SW 1271 (cell line): ENCODE measurements around the gene ZIC5.

Experiments used
- DNase-seq, 2 experiments: peaks; one replicate each; lab custom pipeline; 2025; lab: John Stamatoyannopoulos, UW

ZIC5 gene

DNA sequence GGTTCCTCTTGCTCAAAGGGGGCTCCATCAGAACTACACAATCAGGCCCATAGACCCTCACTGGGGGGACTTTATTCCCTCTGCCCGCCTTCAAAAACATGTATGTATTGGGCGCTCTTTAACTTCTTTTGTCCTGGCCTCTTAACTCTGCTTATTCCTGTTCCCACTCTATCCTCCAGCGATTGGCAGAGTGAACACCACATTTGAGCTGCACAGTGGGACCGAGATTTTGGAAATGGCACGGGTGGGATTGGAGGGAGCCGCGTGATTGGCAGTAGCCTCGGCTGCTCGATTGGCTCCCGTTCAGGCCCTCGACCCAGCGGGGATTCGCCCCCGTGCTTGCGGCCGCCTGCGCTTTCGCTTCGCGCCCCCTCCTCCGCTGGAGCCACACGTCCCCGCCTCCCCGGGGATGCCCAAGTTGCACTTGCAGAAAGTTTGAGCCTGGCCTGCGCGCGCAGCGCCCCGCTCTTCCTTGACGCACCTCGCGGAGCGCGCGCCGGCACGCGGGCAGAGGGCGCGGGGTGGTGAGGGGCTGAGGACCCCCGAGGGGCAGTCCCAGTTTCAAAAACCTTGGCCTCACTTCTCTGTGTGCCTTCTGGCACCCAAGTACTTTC, at the start of gene ZIC5:
Gene ZIC5 (minus strand): TSS at position 192 of the 614 bp plus-strand sequence. CDS start 164 bp downstream, at position 28.
- peak in 1 of 2 experiments; percentile 36 for DNase-seq

DNA sequence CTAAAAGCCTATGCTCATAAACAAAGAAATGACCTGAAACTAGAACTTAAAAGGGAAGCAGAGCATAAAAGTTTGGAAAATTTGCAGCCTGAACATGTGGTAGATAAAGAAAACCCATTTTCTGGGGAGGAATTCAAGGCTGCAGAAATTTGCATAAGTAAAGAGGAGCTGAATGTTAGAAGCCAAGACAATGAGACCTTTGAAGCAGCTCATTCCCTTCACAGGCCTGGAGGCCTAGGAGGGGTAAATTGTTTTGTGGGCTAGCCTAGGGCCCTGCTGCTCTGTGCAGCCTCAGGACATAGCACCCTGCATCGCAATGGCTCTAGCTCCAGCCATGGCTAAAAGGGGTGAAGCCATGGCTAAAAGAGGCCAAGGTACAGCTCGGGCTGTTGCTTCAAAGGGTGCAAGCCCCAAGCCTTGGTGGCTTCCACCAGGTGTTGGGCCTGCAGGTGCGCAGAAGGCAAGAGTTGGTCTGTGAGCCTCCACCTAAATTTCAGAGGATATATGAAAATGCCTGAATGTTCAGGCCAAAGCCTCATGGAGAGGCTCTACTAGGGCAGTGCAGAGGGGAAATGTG, 48.3 kb upstream of the ZIC5 start:
- no peak for DNase-seq

DNA sequence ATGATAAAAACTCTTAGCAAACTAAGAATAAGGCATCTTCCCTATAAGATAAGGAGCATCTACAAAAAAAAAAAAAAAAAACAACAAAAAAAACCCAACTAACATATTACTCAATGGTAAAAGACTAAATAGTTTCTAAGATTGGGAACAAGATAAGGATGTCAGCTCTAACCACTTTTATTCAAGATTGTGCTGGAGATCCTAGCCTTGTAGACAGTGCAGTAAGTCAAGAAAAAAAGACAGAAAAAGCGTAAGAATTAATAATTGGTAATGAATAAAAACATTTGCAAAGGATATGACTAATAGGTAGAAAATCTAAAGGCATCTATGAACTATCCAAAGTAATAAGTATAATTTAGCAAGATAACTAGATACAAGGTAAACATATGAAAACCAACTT, 43.1 kb upstream of the ZIC5 start:
- no peak for DNase-seq

DNA sequence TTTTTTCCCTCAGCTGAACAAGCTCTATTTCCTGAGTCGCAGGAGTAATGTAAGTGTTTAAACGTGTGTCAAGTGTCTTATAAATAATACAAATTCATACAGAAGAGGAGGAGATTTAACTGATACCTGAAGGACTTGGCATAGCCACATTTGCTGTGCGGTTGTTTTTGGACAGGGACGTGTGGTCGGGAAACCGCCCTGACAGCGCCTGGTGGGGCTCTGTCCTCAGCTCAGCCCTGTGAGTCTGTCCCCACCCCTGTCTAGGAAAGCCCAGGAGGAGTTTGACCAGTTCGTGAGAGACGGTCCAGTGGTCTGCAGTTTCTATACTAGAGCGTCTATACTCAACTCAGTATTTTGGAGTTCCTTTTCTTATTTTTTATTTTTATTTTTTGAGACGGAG, 26.7 kb upstream of the ZIC5 start:
- no peak for DNase-seq

DNA sequence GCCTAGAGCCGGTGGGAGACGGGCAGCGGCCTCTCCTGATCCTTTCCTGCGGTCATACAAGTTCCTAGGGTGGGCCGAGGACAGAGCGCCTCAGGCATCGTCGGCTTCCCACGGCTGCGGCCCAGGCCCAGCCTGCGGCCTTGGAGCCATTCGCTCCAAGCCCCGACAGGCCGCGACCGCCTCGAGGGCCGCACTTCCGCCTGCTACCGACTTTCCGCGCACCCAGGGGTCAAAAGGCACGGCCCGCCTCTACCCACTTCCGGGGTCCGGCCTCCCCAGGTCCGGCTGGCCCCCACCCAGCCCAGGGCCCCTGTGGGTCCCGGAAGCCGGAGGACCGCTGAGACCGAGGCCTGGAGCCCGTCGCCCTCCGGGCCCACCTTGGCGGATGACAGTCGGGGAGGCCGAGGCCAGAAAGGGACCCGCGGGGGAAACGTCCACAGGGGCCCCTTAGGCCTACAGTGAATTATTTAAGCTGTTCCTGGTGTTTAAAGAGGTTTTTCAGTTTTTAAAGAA, 26.2 kb upstream of the ZIC5 start:
- DNase-seq: no peak

DNA sequence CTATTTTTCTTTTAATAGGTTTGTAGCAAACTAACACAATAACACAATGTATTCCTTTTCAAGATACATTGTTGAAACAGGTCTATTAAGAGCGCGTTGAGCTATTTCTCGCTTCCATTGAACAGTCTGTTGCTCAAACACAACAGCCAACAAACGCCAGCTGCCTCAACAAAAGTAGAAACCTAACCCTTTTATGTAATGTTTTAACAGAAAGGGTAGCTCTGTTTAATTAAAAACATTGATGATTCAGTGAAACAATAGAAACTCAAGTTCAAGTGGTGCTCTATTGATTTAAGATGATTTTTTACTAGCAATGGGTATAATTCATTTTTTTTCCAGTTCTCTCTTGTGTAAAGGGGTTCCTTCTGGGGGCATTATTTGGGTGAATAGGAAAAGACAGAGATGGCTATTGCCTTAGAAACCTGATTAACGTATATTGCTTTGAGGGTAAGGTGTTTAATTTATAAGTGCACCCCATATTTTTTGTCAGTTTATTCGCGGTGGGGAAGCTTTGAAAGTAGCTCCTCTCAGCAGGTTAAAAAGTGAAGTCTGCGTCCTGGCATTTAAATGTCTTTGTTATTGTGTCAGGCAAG, 24.9 kb upstream of the ZIC5 start:
- DNase-seq: no peak

DNA sequence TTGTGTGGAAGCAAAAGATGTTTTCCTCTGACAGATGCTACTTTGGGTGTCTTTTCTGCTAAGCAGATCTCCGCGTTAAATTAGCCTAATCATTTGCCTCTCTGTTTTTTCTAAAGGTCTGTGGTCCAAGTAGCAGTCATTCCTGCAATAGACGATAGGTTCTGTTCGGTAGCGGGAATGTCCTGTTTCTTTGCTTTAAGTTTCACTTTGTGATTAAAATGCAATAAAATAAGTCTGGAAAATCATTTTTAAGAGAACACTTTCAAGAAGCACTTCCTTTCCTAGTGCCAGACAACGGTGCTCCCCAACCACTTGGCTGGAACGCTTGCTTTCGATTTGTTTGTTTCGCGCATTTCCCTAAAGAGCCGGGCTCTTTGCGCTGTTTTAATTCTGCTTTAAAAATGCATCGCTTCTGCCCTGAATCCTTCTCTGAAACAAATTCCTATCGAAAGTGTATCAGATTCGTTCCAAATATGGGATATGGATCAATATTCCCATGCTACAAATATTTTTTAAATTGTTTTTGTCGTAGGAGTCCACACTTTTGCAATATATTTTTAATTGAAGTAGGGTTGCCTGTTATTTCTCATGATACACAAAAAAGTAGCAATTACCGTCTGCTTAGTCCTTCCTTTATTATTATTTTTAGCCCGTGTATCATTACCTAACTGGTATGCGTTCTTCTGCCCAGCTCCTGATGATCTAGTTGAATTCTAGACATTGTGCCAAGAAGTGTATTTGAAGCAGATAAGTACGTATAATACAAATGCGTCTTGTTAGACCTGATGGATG, 24.2 kb upstream of the ZIC5 start:
- DNase-seq: no peak

DNA sequence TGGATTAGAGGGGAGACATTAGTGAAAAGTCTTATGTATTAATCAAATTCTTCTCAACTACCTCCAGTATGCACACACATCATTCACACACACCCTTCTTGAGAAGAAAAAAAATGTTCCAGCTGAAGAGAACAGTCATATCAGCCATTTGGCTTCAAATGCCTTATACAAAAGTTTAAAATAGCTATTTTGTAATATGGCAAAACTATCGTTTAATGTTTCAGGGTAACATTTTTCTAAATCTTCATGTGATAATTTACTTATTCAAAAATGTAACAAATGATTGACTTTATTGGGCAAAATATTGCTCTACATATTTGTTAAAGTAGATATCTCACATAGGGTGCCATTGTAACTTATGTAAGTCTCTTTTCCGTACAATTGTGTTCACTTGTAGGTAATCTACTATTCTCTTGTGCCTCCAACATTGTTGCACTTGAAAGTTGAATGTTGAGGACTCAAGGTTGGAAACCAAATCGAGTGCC, 23.6 kb upstream of the ZIC5 start:
- no peak for DNase-seq

DNA sequence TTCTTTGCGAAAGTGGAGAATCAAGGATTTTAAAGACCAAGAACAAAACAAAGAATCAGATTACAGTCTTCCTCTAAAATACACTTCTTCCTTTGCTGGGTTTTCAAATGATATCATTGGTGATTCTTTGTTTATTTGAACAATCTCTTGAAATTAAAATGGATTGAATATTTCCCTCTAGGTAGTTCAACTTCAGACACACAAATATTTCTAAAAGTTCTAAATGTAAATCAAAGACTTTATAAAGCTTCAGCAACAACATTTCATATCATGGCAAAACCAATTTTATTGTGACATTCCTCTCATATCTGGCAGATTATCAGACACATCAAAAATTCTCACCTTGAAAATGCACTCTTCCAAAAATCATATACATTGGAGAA, 23.1 kb upstream of the ZIC5 start:
- no peak for DNase-seq

DNA sequence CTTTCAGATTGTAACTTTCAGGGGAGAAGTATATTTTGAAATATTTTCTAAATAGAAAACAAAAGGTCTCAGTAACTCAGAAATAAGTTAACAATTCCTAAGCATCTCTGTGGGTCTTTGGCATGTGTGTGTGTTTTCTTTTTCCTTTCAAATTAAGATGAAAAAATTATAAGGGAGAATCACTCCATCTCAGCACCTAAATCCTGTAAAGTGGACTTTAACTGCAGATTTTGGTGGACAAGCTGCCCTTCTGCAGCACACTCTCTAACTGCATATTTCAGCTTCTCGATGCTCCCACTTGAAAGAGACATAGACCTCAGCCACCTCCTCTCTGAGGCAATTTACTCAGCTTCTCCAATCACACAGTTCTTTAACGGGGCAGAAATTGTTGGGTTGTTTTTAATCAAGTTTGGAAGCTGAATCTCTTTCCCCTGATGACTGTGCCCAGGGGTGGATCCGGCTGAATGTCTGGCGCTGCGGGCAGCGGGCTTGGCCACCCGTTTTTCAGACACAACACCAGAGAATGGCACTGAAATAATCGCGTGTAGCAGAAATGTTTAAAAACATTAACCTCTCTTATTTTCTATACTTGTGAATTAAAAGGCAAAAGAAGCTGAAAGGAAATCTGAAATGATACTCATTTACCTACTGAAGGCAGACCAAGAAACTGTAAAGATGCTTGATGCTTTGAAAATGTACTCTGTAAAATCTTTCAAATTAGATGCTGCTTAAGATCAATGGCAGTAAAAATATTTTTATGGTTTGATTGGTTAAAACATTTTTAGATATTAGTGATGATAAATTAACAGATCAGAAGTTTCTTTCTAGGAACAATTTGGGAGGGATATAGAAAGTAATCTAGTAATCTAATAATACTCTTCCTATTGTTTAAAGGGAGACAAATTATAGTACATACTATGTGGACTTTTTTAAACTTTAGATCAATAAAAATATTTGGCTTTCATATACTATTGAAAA, 22.4 kb upstream of the ZIC5 start:
- no peak for DNase-seq

DNA sequence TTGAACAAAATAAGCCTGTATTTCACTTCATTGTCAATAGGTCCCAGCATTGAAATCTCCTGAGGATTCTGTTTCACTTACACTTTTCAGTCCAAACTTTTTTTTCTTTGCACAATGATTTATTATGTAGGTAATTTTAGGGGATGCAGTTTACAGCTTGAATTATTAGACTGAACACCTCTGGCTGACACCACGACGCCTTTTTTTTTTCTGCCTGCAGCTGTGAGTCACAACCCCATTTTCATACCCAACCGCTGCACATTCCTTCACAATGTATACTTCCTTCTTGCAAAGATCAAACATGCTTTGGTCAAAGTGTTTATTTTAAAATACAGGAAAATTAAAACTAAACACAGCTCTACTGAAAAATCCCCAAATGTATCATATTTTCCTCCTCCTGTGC, 21.4 kb upstream of the ZIC5 start:
- peak in 1 of 2 experiments; percentile 23 for DNase-seq

DNA sequence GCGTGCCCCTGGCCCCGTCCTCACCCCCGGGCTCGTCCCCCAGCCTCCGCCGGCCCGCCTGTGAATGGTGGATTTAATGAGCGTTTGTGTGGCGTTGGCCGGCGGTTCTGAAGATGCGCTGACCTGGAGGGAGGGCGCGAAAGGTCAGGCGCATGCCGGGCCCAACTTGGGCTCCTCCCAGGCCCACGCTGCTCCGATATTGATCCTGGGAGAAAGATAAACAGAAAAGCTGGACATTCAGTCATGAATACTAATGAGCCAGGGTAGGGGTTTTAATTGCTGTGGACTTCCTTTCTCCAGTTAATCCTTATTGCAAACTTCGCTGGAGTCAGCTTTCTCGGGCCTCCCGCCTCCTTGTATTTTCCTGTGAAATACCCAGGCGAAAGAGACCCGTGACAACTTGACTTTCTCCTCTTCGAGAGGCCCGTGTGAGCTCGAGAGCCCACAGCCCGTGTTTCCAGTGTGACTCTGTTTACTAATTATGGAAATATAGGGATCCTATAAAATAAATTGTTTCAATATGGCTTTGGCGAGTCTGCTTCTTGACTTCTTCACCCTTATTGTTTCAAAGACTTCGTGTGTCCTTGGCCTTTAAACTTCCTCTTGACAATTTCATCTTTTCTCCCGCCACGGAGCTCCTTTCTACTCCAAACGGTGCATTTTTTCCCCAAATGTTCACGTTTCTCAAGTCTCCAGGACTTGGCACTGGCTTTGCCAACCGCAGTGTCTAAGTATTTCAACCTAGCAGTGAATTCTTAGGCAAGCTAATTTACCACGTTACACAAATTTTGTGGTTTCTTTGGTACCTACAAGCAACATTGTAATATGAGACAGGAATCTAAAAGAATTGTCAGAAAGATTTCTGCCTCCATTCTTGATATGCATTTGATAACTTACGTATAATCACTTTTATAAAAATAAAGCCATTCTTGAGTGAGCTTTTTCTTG, 20.5 kb upstream of the ZIC5 start:
- no peak for DNase-seq

DNA sequence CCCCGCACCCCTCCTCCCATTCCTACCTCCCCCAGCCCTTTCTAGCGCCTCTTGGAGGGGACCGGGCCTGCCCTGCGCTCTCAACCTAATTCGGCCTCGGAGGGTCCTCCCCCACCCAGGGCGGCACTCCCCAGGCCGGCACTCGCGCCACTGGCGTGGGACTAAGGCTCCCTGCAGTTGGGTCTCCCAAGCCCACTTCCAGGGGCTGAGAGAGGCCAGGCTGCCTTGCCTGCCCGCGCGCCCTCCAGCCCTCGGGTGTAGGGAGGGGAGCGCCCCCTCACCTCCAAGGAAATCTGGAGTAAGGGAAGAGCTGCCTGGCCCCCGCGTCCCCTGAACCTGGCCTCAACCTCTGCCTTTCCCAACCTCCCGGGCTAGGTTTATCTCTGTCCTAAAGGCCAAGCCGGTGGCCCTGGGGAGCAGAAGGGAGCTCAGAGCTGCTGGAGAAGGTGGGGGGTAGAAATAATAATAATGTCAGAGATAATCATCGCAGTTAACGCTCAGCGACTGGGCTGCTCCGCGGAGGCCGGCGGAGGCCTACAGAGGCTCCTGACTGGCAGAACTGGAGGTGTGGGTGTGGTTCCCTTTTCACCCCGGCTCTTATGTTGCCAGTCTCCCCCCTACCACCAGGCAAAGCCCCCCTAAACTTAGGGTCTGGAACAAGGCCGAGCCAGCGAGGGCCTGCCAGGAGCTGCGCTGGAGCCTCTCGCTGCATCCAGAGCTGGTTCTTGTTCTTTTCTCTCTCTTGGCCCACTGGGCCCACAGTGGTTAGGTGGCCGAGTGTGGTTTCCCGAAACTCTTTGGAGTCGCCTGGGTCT, 19.7 kb upstream of the ZIC5 start:
- no peak for DNase-seq

DNA sequence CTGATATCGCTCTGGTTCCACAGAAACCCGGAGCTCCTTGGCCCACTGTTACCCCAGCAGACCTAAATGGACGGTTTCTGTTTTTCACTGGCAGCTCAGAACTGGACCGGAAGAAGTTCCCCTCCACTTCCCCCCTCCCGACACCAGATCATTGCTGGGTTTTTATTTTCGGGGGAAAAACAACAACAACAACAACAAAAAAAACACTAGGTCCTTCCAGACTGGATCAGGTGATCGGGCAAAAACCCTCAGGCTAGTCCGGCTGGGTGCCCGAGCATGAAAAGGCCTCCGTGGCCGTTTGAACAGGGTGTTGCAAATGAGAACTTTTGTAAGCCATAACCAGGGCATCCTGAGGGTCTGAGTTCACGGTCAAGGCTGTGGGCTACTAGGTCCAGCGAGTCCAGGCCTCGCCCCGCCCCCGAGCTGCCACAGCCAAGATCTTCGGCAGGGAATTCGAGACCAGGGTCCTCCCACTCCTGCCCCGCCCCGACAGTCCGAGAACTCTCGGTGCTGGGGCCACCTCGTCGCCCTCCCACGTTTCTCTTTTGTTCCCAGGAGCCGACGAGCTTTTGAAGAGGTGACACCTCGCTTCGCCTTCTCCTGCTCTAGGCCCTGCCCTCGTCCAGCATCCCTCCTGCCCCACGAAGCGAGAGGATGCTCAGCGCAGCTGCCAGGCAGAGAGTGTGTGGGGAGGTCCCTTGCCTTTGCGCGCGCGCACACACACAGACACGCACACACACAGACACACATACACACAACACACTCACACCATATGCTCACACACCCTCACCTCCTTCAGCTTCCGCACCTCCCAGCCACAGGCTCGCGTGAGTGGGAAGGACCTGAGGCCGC, 18.8 kb upstream of the ZIC5 start:
- DNase-seq: no peak

DNA sequence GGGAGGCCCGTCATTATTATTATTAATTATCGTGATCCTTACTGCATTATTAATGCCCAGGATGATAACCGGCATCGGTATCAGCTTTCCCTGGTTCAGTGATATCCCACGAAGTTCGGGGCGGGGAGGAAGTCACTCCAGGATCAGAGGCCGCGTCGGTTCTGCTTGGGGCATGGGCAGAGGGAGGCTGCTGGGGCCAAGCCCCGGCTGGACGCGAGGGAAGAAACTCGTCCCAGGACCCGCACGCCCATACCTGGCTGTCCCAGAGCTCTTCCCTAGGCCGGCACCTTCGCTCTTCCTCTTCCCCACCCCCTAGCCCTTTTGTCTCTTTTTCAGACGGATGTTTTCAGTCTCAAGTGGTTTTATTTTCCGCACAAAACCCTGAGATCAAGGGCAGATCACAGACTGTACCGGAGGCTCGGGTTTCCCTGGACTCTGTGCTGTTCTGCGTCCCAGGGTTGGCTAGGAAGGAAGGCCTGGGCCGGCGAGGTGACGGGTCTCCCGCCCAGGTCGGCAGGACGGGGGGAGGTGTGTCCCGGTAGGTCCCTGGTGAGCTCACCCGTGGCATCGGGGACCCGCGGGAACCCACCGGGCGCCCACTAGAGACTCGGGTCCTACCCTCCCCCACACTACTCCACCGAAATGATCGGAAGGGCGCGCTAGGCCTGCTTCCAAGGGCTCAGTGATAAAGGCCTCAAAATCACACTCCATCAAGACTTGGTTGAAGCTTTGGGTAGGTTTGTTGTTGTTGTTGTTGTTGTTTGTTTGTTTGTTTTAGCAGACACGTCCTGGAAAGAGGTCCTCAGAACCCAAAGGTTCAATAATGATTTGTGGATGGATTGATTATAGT, 17.9 kb upstream of the ZIC5 start:
- DNase-seq: no peak

DNA sequence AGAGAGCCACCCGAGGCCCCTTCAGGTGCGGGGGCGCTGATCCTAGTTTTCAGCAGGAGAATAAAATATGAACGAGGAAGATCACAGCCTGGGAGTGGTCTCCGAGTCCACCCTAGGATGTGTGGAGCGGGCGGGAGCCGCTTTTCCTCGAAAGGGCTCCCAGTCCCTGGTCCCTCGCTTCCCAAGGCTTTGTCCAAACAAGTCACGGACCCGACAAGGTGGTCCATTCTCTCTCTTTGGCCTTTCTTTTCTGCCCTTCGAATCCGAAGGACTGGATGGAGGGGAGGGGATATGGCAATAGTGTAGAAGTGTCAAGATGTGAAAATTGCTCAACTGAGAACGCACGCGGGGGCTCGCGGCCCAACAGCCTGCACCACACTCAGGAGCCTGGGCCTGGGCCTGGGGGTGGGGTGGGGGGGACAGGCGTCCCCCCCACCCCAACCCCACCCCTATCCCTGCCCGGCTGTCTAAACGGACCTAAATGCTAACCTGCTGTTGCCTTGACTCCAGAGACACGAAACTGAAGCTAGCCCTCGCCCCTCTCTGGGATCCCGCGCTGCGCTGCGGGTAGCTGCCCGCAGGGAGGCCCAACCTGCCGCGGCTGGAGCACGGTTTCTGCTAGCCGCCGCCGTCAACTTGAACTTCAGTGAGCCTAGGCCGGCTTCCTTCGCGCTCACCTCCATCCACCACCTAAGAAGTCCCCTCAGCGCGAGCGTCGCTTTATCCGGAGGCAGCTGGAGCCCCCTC, 17.1 kb upstream of the ZIC5 start:
- DNase-seq: no peak
